ENCODE measurements around the gene ZNF593. TPM values are rescaled to one million over a fixed set of nuclear protein-coding genes. Genes with fewer than 3 reads are reported as not detected.
A peak's percentile ranks its signal among the peaks of the same experiment; 100 is the strongest.

ZNF593 gene
- total and polyA plus RNA-seq, 2 donors (not counting 1 experiment from before 2014, with no cell fraction given), result 10.7 to 60.0 TPM

- POLR2A ChIA-PET, result no interaction called here
These were observed 10.6 kb upstream of the ZNF593 start, which contains the start of gene FAM110D for GRCh38 chr1:26158908-26159742. Gene FAM110D (plus strand): TSS chr1:26159079. CDS start chr1:26161292, 2,213 bp downstream.

More at GRCh38 chr1:26158908-26159742, 10.6 kb upstream of the ZNF593 start, which contains the start of gene FAM110D:
- DNase-seq, result no peak
- H3K27ac Mint-ChIP-seq, result no peak within 1 kb of the TSS
- no peak for ATAC-seq (ENCODE audit: low read depth)
- H3K9me3 Mint-ChIP-seq (ENCODE audit: insufficient read depth), result no peaks in the 10 kb centered on the region
- H3K27me3 Mint-ChIP-seq, result peaks cover 48% of the 10 kb centered on the region
- TF ChIP-seq EZH2 (IDR thresholded peaks at IDR 0.05; ENCODE audit: borderline replicate concordance, insufficient read depth, low read depth, low read length, poor library complexity, severe bottlenecking), result no peak
- TF ChIP-seq CTCF (IDR thresholded peaks at IDR 0.05), result no peak
- Histone ChIP-seq H3K9ac (ENCODE audit: low read length) (no peak within 1 kb of the TSS), H3K27ac (ENCODE audit: low read length in 2 of 2) (no peak within 1 kb of the TSS), H4K20me1 (ENCODE audit: control insufficient read depth, insufficient read depth, low read length, poor library complexity, severe bottlenecking) (no peaks in the 10 kb centered on the region), H3K36me3 (replicated peaks in 1 of 2; ENCODE audit: control extremely low read depth in 1 of 2, control insufficient read depth in 1 of 2, extremely low read depth in 1 of 2, insufficient read depth in 2 of 2, low read length in 1 of 2) (no peaks in the 10 kb centered on the region), H3K27me3 (replicated peaks in 1 of 4; ENCODE audit: control extremely low read depth in 1 of 4, control insufficient read depth in 3 of 4, insufficient read depth in 4 of 4, low read length in 3 of 4) (peaks cover 0 to 74% (median 26%) of the 10 kb centered on the region in 4 experiments), H3K4me3 (ENCODE audit: control extremely low read depth in 1 of 5, extremely low read depth in 1 of 5, insufficient read depth in 1 of 5, low read depth in 2 of 5, low read length in 4 of 5) (no peak within 1 kb of the TSS), H2AFZ (ENCODE audit: insufficient read depth, low read depth, low read length, poor library complexity, severe bottlenecking) (no peak within 1 kb of the TSS), H3K9me3 (ENCODE audit: control extremely low read depth in 1 of 3, control insufficient read depth in 2 of 3, insufficient read depth in 1 of 3, low read length in 2 of 3) (peaks cover 0 to 3% (median 0%) of the 10 kb centered on the region in 3 donors), H3K4me2 (replicated peaks; ENCODE audit: low read depth, low read length, poor library complexity, severe bottlenecking) (no peak within 1 kb of the TSS), H3K4me1 (ENCODE audit: control insufficient read depth in 2 of 2, insufficient read depth in 2 of 2, low read length in 2 of 2) (peaks cover 25 to 27% of the 10 kb centered on the region in 2 donors), H3K79me2 (ENCODE audit: control insufficient read depth, insufficient read depth, low read length) (no peaks in the 10 kb centered on the region)
- H3K4me3 Mint-ChIP-seq, result peak within 1 kb of the TSS; percentile 45
- peaks cover 11% of the 10 kb centered on the region for H3K4me1 Mint-ChIP-seq
- WGBS (ENCODE audit: insufficient coverage), result 60% methylated on average over 6 of the region's 6 CpGs
- CTCF ChIA-PET, result interaction anchor here (0.6 kb wide), 1 partner anchor 14 kb away, joined by 3 read pairs; no protein-coding TSS in a partner anchor
- intact Hi-C loops (cut with micrococcal nuclease), result no loop called here
